ENCODE data around the gene WASHC4. TPM values are rescaled to one million over a fixed set of nuclear protein-coding genes. Genes with fewer than 3 reads are reported as not detected.

WASHC4 gene
- total and polyA plus RNA-seq, 7 experiments from 2014 or later = 31.0 to 76.8 (median 51.4) TPM

GRCh38 chr12:105083031-105083430 is 24.5 kb upstream of the WASHC4 start:
- Histone ChIP-seq H3K4me1 (ENCODE audit: control insufficient read depth in 2 of 2, insufficient read depth in 2 of 2, low read length in 2 of 2) (peaks cover 0 to 8% of the 10 kb centered on the region in 2 donors), H3K27me3 (ENCODE audit: control insufficient read depth in 2 of 2, insufficient read depth in 2 of 2, low read length in 2 of 2) (peaks cover 8 to 14% of the 10 kb centered on the region in 2 donors), H3K27ac (ENCODE audit: low read depth, low read length) (no peak overlapping the region), H3K4me3 (ENCODE audit: low read length) (no peak overlapping the region), H3K9me3 (ENCODE audit: control insufficient read depth in 2 of 3, low read length in 3 of 3) (no peaks in the 10 kb centered on the region), H3K36me3 (ENCODE audit: control insufficient read depth in 2 of 3, insufficient read depth in 3 of 3, low read length in 3 of 3) (peaks cover 0 to 3% (median 0%) of the 10 kb centered on the region in 3 experiments)
- ATAC-seq = no peak
- ChIA-PET POLR2A (no interaction called here), CTCF (no interaction called here)
- DNase-seq = no peak
- Mint-ChIP-seq H3K27me3 (peaks cover 33 to 51% (median 41%) of the 10 kb centered on the region in 5 donors), H3K4me1 (peaks cover 7 to 14% (median 12%) of the 10 kb centered on the region in 7 donors), H3K27ac (no peak overlapping the region), H3K36me3 (peaks cover 0 to 12% (median 8%) of the 10 kb centered on the region in 5 donors), H3K9me3 (peaks cover 0 to 15% (median 3%) of the 10 kb centered on the region in 11 donors), H3K4me3 (peak overlapping the region in 1 of 10 donors; percentile 52)
- intact Hi-C loops (cut with micrococcal nuclease) = no loop called here

- Histone ChIP-seq H3K27ac (ENCODE audit: low read depth, low read length) (no peak overlapping the region), H3K4me1 (ENCODE audit: control insufficient read depth in 2 of 2, insufficient read depth in 2 of 2, low read length in 2 of 2) (peaks cover 0 to 8% of the 10 kb centered on the region in 2 donors), H3K9me3 (ENCODE audit: control insufficient read depth in 2 of 3, low read length in 3 of 3) (no peaks in the 10 kb centered on the region), H3K4me3 (ENCODE audit: low read length) (peak overlapping the region; percentile 35), H3K27me3 (ENCODE audit: control insufficient read depth in 2 of 2, insufficient read depth in 2 of 2, low read length in 2 of 2) (peaks cover 8 to 14% of the 10 kb centered on the region in 2 donors), H3K36me3 (ENCODE audit: control insufficient read depth in 2 of 3, insufficient read depth in 3 of 3, low read length in 3 of 3) (peaks cover 0 to 3% (median 0%) of the 10 kb centered on the region in 3 experiments)
- intact Hi-C loops (cut with micrococcal nuclease) = loop anchor here (1.0 kb wide), 1 partner anchor 24 kb away; the partner anchor contains the start of gene WASHC4 (in 2 of the 2)
- ATAC-seq (peak; percentile 43), DNase-seq (peak in 1 of 9 donors; percentile 5)
- Mint-ChIP-seq H3K36me3 (peaks cover 0 to 12% (median 8%) of the 10 kb centered on the region in 5 donors), H3K27me3 (peaks cover 33 to 51% (median 41%) of the 10 kb centered on the region in 5 donors), H3K4me1 (peaks cover 7 to 14% (median 12%) of the 10 kb centered on the region in 7 donors), H3K9me3 (peaks cover 0 to 15% (median 3%) of the 10 kb centered on the region in 11 donors), H3K27ac (peak overlapping the region in 1 of 9 donors; percentile 67), H3K4me3 (peak overlapping the region; percentile 67 to 84 (median 78))
- ChIA-PET CTCF (no interaction called here), POLR2A (no interaction called here)
Measured at GRCh38 chr12:105083551-105084105, 23.9 kb upstream of the WASHC4 start.

DNA sequence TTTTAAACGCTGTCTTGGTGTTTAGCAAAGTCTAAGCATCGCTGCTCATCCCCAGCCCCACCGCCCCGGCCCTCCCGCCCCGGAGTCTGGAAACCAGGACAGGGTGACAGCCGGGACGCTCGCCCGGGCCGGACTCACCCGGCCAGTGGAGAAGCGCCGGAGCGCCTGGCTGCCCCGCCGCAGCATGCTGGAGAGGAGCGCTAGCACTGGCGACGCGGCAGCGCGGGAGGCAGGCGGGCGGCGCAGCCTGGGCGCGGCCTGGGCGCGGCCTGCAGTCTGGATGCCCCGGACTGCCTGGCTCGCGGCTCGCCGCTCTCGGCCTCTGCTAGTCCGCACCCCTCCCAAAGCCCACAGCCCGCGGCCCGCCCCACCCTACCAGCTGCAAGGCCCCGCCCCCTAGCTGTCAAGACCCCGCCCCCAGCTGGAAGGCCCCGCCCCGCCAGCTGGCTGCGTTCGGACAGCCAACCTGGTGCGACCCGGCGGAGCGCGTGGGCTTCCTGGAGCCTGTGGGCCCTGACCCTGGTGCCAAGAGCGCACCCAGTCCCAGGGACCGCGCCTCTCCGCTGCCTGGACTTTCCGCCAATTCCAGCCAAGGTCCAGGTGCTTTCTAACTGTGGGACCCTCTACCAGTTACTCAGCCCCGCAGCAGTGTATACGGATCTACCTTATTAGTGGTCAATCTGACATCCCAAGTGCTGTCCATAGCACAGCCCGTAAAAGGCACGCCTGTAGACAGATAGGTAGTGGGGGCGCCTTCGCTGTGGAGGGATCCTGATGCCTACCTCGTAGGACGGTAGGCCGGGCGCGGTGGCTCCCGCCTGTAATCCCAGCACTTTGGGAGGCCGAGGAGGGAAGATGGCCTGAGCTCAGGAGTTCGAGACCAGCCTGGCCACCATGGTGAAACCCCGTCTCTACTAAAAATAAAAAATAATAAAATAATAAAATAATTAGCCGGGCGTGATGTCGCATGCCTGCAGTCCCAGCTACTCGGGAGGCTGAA is 23.0 kb upstream of the WASHC4 start, which contains the start of gene ALDH1L2:
TSS of gene ALDH1L2 (minus strand) at position 208 of the 1,000 bp plus-strand sequence. CDS start at position 186, 22 bp downstream.
- peaks cover 0 to 8% of the 10 kb centered on the region in 2 donors for H3K4me1 ChIP-seq (ENCODE audit: control insufficient read depth in 2 of 2, insufficient read depth in 2 of 2, low read length in 2 of 2)
- peaks cover 8 to 14% of the 10 kb centered on the region in 2 donors for H3K27me3 ChIP-seq (ENCODE audit: control insufficient read depth in 2 of 2, insufficient read depth in 2 of 2, low read length in 2 of 2)
- peak within 1 kb of the TSS; percentile 67 to 84 (median 78) for H3K4me3 Mint-ChIP-seq
- intact Hi-C loops (cut with micrococcal nuclease) = loop anchor here (1.0 kb wide), 1 partner anchor 23 kb away; the partner anchor contains the start of gene WASHC4 (in 2 of the 2)
- ChIA-PET POLR2A (no interaction called here), CTCF (no interaction called here)
- H3K9me3 ChIP-seq (ENCODE audit: control insufficient read depth in 2 of 3, low read length in 3 of 3) = no peaks in the 10 kb centered on the region
- peak in 3 of 9 donors; percentile 12 to 73 (median 20) for DNase-seq
- H3K4me3 ChIP-seq (ENCODE audit: low read length) = peak within 1 kb of the TSS; percentile 35
- H3K27me3 Mint-ChIP-seq = peaks cover 33 to 43% (median 37%) of the 10 kb centered on the region in 5 donors
- peaks cover 0 to 15% (median 3%) of the 10 kb centered on the region in 11 donors for H3K9me3 Mint-ChIP-seq
- H3K4me1 Mint-ChIP-seq = peaks cover 7 to 14% (median 12%) of the 10 kb centered on the region in 7 donors
- H3K36me3 ChIP-seq (ENCODE audit: control insufficient read depth in 2 of 3, insufficient read depth in 3 of 3, low read length in 3 of 3) = no peaks in the 10 kb centered on the region
- ATAC-seq = peak; percentile 88
- peaks cover 0 to 12% (median 8%) of the 10 kb centered on the region in 5 donors for H3K36me3 Mint-ChIP-seq
- H3K27ac ChIP-seq (ENCODE audit: low read depth, low read length) = no peak within 1 kb of the TSS
- H3K27ac Mint-ChIP-seq = peak within 1 kb of the TSS in 1 of 9 donors; percentile 67

DNA sequence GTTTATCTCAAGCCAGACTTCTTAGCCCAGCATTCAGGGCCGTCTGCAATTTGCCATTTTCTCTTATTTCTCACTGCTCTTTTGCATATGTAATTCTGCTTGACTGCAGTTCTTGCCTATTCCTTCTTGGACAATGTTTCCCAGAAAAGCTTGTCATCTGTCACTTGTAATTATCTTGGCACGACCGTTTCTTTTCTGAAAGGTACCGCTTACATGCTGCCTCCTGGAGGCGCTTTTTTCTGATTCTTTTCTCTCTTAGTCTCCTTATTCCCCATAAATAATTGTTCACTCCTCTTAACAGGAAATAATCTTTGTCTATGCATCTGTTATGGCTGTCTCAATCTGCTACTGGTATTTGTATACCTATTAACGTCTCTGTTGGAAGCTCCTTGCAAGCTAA is 22.0 kb upstream of the WASHC4 start:
- ATAC-seq (no peak), DNase-seq (no peak)
- H3K27ac Mint-ChIP-seq = no peak overlapping the region
- intact Hi-C loops (cut with micrococcal nuclease) = no loop called here
- Histone ChIP-seq H3K27me3 (ENCODE audit: control insufficient read depth in 2 of 2, insufficient read depth in 2 of 2, low read length in 2 of 2) (peaks cover 4 to 14% of the 10 kb centered on the region in 2 donors), H3K4me3 (ENCODE audit: low read length) (no peak overlapping the region), H3K4me1 (ENCODE audit: control insufficient read depth in 2 of 2, insufficient read depth in 2 of 2, low read length in 2 of 2) (peaks cover 0 to 8% of the 10 kb centered on the region in 2 donors), H3K9me3 (ENCODE audit: control insufficient read depth in 2 of 3, low read length in 3 of 3) (no peaks in the 10 kb centered on the region), H3K36me3 (ENCODE audit: control insufficient read depth in 2 of 3, insufficient read depth in 3 of 3, low read length in 3 of 3) (no peaks in the 10 kb centered on the region), H3K27ac (ENCODE audit: low read depth, low read length) (no peak overlapping the region)
- peaks cover 0 to 15% (median 3%) of the 10 kb centered on the region in 11 donors for H3K9me3 Mint-ChIP-seq
- peaks cover 7 to 14% (median 12%) of the 10 kb centered on the region in 7 donors for H3K4me1 Mint-ChIP-seq
- peak overlapping the region; percentile 10 to 76 (median 44) for H3K4me3 Mint-ChIP-seq
- ChIA-PET CTCF (no interaction called here), POLR2A (no interaction called here)
- peaks cover 30 to 47% (median 33%) of the 10 kb centered on the region in 5 donors for H3K27me3 Mint-ChIP-seq
- peaks cover 0 to 12% (median 8%) of the 10 kb centered on the region in 5 donors for H3K36me3 Mint-ChIP-seq

GRCh38 chr12:105089817-105090216 is 17.7 kb upstream of the WASHC4 start:
- no peaks in the 10 kb centered on the region for H3K27me3 ChIP-seq (ENCODE audit: control insufficient read depth in 2 of 2, insufficient read depth in 2 of 2, low read length in 2 of 2)
- ATAC-seq (no peak), DNase-seq (no peak)
- peaks cover 0 to 9% (median 5%) of the 10 kb centered on the region in 5 donors for H3K36me3 Mint-ChIP-seq
- peaks cover 0 to 6% (median 4%) of the 10 kb centered on the region in 7 donors for H3K4me1 Mint-ChIP-seq
- no peaks in the 10 kb centered on the region for H3K4me1 ChIP-seq (ENCODE audit: control insufficient read depth in 2 of 2, insufficient read depth in 2 of 2, low read length in 2 of 2)
- ChIA-PET POLR2A (no interaction called here), CTCF (no interaction called here)
- H3K27ac Mint-ChIP-seq = peak overlapping the region in 1 of 9 donors; percentile 43
- intact Hi-C loops (cut with micrococcal nuclease) = no loop called here
- H3K9me3 Mint-ChIP-seq = peaks cover 0 to 20% (median 5%) of the 10 kb centered on the region in 11 donors
- no peaks in the 10 kb centered on the region for H3K9me3 ChIP-seq (ENCODE audit: control insufficient read depth in 2 of 3, low read length in 3 of 3)
- peaks cover 7 to 47% (median 12%) of the 10 kb centered on the region in 5 donors for H3K27me3 Mint-ChIP-seq
- no peaks in the 10 kb centered on the region for H3K36me3 ChIP-seq (ENCODE audit: control insufficient read depth in 2 of 3, insufficient read depth in 3 of 3, low read length in 3 of 3)
- H3K4me3 Mint-ChIP-seq = no peak overlapping the region
- H3K27ac ChIP-seq (ENCODE audit: low read depth, low read length) = no peak overlapping the region
- H3K4me3 ChIP-seq (ENCODE audit: low read length) = no peak overlapping the region

DNA sequence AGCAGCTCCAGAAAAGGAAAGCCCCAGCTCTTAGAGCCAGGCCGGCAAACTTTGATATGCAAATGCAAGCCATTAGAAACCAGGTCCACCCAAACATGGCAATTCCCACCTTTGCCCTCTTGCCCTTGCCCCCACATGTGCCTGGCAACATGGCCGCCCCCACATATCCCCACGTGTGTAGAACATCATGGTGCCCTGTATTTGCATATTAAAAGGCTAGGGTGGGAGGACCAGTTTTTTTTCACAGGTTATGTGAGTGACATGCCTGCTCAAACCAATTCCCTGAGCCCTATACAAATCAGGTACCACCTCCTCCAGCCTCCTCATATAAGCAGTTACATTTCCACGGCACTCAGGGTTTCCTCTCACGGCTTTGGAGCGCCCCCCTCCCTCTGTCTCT is 17.2 kb upstream of the WASHC4 start:
- H3K27ac Mint-ChIP-seq = no peak overlapping the region
- H3K4me1 ChIP-seq (ENCODE audit: control insufficient read depth in 2 of 2, insufficient read depth in 2 of 2, low read length in 2 of 2) = no peaks in the 10 kb centered on the region
- H3K27me3 Mint-ChIP-seq = peaks cover 5 to 46% (median 12%) of the 10 kb centered on the region in 5 donors
- no peak for ATAC-seq
- H3K9me3 ChIP-seq (ENCODE audit: control insufficient read depth in 2 of 3, low read length in 3 of 3) = no peaks in the 10 kb centered on the region
- peaks cover 0 to 5% (median 2%) of the 10 kb centered on the region in 7 donors for H3K4me1 Mint-ChIP-seq
- H3K36me3 Mint-ChIP-seq = peaks cover 0 to 8% (median 6%) of the 10 kb centered on the region in 5 donors
- H3K27me3 ChIP-seq (ENCODE audit: control insufficient read depth in 2 of 2, insufficient read depth in 2 of 2, low read length in 2 of 2) = no peaks in the 10 kb centered on the region
- intact Hi-C loops (cut with micrococcal nuclease) = no loop called here
- H3K27ac ChIP-seq (ENCODE audit: low read depth, low read length) = no peak overlapping the region
- CTCF ChIA-PET = no interaction called here
- DNase-seq = no peak
- POLR2A ChIA-PET = no interaction called here
- no peak overlapping the region for H3K4me3 Mint-ChIP-seq
- H3K9me3 Mint-ChIP-seq = peaks cover 0 to 24% (median 6%) of the 10 kb centered on the region in 11 donors
- no peaks in the 10 kb centered on the region for H3K36me3 ChIP-seq (ENCODE audit: control insufficient read depth in 2 of 3, insufficient read depth in 3 of 3, low read length in 3 of 3)
- H3K4me3 ChIP-seq (ENCODE audit: low read length) = no peak overlapping the region
